ENCODE results near the gene RALGAPA1. TPM values are rescaled to one million over a fixed set of nuclear protein-coding genes. Genes with fewer than 3 reads are reported as not detected.

The RALGAPA1 gene
- total and polyA plus RNA-seq, 2 of the 13 experiments (the other 11 are each of a cell fraction or from before 2014, with no cell fraction given) = 65.0 to 89.2 TPM

DNA sequence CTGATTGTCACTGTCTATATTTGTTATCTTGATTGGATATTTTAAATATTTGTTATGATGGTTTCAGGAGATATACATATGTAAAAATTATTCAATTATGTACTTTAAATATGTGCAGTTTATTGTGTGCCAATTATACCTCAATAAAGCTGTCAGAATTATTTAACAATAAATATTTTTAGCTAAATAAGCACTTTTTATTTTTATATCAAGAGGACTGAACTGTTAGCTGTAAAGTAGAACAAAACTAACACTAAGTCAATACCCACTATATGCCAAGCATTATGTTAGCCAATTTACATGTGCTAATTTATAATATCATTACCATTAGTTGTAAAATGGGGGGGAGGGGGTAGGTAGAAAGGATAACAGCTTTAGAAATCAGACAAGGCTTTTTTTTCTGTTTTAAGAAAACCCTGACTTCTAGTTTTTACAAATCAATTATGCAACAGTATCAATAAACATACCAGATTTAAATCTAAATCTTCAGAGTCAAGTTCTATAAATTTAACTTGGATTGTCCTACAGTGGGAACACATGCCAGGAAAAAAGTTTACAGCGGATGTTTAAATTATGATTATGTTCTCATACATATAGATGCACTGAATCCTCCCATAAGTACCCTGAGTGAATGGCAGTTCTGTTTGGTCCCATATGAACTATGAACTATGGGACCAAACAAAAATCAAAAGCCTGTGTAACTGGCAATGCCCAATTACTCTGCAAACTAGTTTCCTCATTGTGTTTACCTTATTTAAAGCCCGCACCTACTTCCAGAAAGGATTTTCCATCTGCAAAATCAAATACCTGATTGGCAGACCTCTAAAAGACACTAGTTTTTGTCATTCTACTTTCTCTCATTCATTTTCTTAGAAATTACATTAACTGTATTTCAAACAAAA, 2.8 kb downstream of the RALGAPA1 start (continued):
- TF ChIP-seq, protein P1, sequence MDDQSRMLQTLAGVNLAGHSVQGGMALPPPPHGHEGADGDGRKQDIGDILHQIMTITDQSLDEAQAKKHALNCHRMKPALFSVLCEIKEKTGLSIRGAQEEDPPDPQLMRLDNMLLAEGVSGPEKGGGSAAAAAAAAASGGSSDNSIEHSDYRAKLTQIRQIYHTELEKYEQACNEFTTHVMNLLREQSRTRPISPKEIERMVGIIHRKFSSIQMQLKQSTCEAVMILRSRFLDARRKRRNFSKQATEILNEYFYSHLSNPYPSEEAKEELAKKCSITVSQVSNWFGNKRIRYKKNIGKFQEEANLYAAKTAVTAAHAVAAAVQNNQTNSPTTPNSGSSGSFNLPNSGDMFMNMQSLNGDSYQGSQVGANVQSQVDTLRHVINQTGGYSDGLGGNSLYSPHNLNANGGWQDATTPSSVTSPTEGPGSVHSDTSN (CRISPR knock-in tag; IDR thresholded peaks at IDR 0.05; ENCODE audit: borderline replicate concordance) = 0 out of 2 replicates have a peak, but pooled peaks have one; percentile 18
- no peak for TF ChIP-seq NCOA1 (CRISPR knock-in tag; IDR thresholded peaks at IDR 0.05)
- TF ChIP-seq, protein P2, sequence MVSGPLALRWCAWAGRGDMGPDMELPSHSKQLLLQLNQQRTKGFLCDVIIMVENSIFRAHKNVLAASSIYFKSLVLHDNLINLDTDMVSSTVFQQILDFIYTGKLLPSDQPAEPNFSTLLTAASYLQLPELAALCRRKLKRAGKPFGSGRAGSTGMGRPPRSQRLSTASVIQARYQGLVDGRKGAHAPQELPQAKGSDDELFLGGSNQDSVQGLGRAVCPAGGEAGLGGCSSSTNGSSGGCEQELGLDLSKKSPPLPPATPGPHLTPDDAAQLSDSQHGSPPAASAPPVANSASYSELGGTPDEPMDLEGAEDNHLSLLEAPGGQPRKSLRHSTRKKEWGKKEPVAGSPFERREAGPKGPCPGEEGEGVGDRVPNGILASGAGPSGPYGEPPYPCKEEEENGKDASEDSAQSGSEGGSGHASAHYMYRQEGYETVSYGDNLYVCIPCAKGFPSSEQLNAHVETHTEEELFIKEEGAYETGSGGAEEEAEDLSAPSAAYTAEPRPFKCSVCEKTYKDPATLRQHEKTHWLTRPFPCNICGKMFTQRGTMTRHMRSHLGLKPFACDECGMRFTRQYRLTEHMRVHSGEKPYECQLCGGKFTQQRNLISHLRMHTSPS (CRISPR knock-in tag; IDR thresholded peaks at IDR 0.05; ENCODE audit: low read depth) = peak; percentile 84
- TF ChIP-seq MYNN (CRISPR knock-in tag; IDR thresholded peaks at IDR 0.05; ENCODE audit: low read depth) = no peak
- TF ChIP-seq ZNF746 (CRISPR knock-in tag; IDR thresholded peaks at IDR 0.05) = no peak
- TF ChIP-seq, protein P3, sequence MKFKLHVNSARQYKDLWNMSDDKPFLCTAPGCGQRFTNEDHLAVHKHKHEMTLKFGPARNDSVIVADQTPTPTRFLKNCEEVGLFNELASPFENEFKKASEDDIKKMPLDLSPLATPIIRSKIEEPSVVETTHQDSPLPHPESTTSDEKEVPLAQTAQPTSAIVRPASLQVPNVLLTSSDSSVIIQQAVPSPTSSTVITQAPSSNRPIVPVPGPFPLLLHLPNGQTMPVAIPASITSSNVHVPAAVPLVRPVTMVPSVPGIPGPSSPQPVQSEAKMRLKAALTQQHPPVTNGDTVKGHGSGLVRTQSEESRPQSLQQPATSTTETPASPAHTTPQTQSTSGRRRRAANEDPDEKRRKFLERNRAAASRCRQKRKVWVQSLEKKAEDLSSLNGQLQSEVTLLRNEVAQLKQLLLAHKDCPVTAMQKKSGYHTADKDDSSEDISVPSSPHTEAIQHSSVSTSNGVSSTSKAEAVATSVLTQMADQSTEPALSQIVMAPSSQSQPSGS (CRISPR knock-in tag; IDR thresholded peaks at IDR 0.05) = peak; percentile 88
- TF ChIP-seq TRIM24 (CRISPR knock-in tag; IDR thresholded peaks at IDR 0.05) = no peak
- TF ChIP-seq, protein P4, sequence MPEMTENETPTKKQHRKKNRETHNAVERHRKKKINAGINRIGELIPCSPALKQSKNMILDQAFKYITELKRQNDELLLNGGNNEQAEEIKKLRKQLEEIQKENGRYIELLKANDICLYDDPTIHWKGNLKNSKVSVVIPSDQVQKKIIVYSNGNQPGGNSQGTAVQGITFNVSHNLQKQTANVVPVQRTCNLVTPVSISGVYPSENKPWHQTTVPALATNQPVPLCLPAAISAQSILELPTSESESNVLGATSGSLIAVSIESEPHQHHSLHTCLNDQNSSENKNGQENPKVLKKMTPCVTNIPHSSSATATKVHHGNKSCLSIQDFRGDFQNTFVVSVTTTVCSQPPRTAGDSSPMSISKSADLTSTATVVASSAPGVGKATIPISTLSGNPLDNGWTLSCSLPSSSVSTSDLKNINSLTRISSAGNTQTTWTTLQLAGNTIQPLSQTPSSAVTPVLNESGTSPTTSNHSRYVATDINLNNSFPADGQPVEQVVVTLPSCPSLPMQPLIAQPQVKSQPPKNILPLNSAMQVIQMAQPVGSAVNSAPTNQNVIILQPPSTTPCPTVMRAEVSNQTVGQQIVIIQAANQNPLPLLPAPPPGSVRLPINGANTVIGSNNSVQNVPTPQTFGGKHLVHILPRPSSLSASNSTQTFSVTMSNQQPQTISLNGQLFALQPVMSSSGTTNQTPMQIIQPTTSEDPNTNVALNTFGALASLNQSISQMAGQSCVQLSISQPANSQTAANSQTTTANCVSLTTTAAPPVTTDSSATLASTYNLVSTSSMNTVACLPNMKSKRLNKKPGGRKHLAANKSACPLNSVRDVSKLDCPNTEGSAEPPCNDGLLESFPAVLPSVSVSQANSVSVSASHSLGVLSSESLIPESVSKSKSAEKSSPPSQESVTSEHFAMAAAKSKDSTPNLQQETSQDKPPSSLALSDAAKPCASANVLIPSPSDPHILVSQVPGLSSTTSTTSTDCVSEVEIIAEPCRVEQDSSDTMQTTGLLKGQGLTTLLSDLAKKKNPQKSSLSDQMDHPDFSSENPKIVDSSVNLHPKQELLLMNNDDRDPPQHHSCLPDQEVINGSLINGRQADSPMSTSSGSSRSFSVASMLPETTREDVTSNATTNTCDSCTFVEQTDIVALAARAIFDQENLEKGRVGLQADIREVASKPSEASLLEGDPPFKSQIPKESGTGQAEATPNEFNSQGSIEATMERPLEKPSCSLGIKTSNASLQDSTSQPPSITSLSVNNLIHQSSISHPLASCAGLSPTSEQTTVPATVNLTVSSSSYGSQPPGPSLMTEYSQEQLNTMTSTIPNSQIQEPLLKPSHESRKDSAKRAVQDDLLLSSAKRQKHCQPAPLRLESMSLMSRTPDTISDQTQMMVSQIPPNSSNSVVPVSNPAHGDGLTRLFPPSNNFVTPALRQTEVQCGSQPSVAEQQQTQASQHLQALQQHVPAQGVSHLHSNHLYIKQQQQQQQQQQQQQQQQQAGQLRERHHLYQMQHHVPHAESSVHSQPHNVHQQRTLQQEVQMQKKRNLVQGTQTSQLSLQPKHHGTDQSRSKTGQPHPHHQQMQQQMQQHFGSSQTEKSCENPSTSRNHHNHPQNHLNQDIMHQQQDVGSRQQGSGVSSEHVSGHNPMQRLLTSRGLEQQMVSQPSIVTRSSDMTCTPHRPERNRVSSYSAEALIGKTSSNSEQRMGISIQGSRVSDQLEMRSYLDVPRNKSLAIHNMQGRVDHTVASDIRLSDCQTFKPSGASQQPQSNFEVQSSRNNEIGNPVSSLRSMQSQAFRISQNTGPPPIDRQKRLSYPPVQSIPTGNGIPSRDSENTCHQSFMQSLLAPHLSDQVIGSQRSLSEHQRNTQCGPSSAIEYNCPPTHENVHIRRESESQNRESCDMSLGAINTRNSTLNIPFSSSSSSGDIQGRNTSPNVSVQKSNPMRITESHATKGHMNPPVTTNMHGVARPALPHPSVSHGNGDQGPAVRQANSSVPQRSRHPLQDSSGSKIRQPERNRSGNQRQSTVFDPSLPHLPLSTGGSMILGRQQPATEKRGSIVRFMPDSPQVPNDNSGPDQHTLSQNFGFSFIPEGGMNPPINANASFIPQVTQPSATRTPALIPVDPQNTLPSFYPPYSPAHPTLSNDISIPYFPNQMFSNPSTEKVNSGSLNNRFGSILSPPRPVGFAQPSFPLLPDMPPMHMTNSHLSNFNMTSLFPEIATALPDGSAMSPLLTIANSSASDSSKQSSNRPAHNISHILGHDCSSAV (CRISPR knock-in tag; IDR thresholded peaks at IDR 0.05; ENCODE audit: borderline replicate concordance) = no peak
- TF ChIP-seq CENPT (CRISPR knock-in tag; IDR thresholded peaks at IDR 0.05; ENCODE audit: low read depth) = no peak
- no peak for TF ChIP-seq CHD2 (IDR thresholded peaks at IDR 0.05; ENCODE audit: low read depth, low read length)
